Peyer's patch (tissue), 4 donors: Measurements from ENCODE around the gene MMP24OS. TPM values are rescaled to one million over a fixed set of nuclear protein-coding genes. Genes with fewer than 3 reads are reported as not detected.
"Not testable (repeated sequence)": the region's sequence is repeated elsewhere in the genome, so short reads cannot be mapped to it uniquely, and the experiment has no call there.

ENCODE experiments used
- DNase-seq, 3 donors: peaks; one replicate each; pipeline ENCODE4 v3.0.0-alpha.2; 2017 to 2019
- H3K27ac ChIP-seq, 4 donors: fragments of 200-600 bp; sonication (generic); one replicate each; pipeline ENCODE4 v1.5.1; 2016 to 2019
- H3K27me3 ChIP-seq, 2 donors: fragments of 200-600 bp; sonication (generic); one replicate each; pipeline ENCODE4 v1.5.1; 2019
- H3K36me3 ChIP-seq, 3 donors: fragments of 200-600 bp; sonication (generic); one replicate each; pipeline ENCODE4 v1.5.1; 2016 to 2019
- H3K4me1 ChIP-seq, 4 donors: fragments of 200-600 bp; sonication (generic); one replicate each; pipeline ENCODE4 v1.5.1; 2016 to 2019
- H3K4me3 ChIP-seq, 4 donors: fragments of 200-600 bp; sonication (generic); 1 replicate in 3 of 4; 2 replicates in 1 of 4; pipeline ENCODE4 v1.5.1; 2016 to 2019; ENCODE audit warnings: mild to moderate bottlenecking in 1 of 4
- H3K9me3 ChIP-seq, 4 donors: fragments of 200-600 bp; sonication (generic); one replicate each; pipeline ENCODE4 v1.5.1; 2016 to 2019; ENCODE audit warnings: mild to moderate bottlenecking in 1 of 4
- POLR2A ChIP-seq, 2 donors: fragments of 450-650 bp; IDR thresholded peaks; one replicate each; pipeline ENCODE4 v1.5.1; 2017; ENCODE audit warnings: antibody characterized with exemption in 2 of 2, mild to moderate bottlenecking in 2 of 2, moderate library complexity in 2 of 2
- total RNA-seq, 4 donors: library from RNA; depleted of rRNA; stranded (reverse); fragments of >200 nt; gene quantifications; one replicate each; pipeline ENCODE4 v1.1.0, GENCODE V29; 2016
- TF ChIP-seq, protein P1 (sequence below), 6 experiments: fragments of 450-650 bp in 4 of 6; fragments of 200-600 bp in 2 of 6; sonication (generic) in 1 of 6; IDR thresholded peaks; one replicate each; pipeline ENCODE4 v1.5.1; 2017 to 2019; ENCODE audit warnings: antibody characterized with exemption in 6 of 6, mild to moderate bottlenecking in 3 of 6, moderate library complexity in 1 of 6

MMP24OS gene
- total RNA-seq, 4 donors from 2014 or later, result 23.1 to 86.1 (median 58.6) TPM

GRCh38 chr20:35264755-35265154 lies 13.2 kb downstream of the MMP24OS start:
- no peak overlapping the region for H3K4me3 ChIP-seq
- DNase-seq, result no peak
- peaks cover 0 to 27% (median 2%) of the 10 kb centered on the region in 4 donors for H3K4me1 ChIP-seq
- H3K9me3 ChIP-seq, result no peaks in the 10 kb centered on the region
- no peaks in the 10 kb centered on the region for H3K27me3 ChIP-seq
- H3K27ac ChIP-seq, result no peak overlapping the region
- peaks cover 0 to 33% (median 0%) of the 10 kb centered on the region in 3 donors for H3K36me3 ChIP-seq
- no peak for TF ChIP-seq POLR2A (IDR thresholded peaks at IDR 0.05)
- TF ChIP-seq, protein P1, sequence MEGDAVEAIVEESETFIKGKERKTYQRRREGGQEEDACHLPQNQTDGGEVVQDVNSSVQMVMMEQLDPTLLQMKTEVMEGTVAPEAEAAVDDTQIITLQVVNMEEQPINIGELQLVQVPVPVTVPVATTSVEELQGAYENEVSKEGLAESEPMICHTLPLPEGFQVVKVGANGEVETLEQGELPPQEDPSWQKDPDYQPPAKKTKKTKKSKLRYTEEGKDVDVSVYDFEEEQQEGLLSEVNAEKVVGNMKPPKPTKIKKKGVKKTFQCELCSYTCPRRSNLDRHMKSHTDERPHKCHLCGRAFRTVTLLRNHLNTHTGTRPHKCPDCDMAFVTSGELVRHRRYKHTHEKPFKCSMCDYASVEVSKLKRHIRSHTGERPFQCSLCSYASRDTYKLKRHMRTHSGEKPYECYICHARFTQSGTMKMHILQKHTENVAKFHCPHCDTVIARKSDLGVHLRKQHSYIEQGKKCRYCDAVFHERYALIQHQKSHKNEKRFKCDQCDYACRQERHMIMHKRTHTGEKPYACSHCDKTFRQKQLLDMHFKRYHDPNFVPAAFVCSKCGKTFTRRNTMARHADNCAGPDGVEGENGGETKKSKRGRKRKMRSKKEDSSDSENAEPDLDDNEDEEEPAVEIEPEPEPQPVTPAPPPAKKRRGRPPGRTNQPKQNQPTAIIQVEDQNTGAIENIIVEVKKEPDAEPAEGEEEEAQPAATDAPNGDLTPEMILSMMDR (IDR thresholded peaks at IDR 0.05), result no peak

DNA sequence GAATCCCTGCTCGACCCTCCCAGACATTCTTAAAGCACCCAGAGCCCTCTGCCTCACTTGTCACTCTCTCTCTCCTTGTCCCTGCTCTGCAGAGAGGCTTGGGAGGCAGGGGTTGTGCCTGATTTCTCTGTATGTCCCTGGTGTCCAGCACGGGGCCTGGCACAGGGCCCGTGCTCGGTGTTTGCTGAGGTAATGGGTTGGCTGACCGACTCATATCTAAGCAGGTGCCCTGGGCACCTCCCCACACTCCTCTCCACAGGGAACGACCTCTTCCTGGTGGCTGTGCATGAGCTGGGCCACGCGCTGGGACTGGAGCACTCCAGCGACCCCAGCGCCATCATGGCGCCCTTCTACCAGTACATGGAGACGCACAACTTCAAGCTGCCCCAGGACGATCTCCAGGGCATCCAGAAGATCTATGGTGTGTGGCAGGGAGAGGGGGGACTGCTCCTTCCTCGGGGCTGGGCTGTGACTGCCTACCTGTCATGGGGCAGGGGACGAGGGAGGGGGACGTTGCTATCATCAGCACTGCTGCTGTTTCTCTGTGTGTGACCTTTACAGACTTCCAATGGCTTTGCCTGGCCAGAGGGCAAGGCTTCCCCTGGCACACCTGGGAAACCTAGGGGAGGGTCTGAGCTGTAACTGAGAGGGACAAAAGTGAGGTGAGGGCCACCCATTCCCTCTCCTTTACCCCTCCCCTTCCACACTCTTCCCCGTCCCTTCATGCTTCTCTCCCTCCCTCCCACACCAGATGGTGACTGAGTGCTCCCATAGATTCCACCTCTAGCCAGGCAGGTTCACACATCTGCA lies 14.2 kb downstream of the MMP24OS start:
- H3K27me3 ChIP-seq, result no peaks in the 10 kb centered on the region
- peak overlapping the region in 2 of 4 donors; percentile 44 to 63 for H3K27ac ChIP-seq
- no peak overlapping the region for H3K4me3 ChIP-seq
- peaks cover 0 to 17% (median 0%) of the 10 kb centered on the region in 4 donors for H3K4me1 ChIP-seq
- peaks cover 0 to 31% (median 0%) of the 10 kb centered on the region in 3 donors for H3K36me3 ChIP-seq
- no peaks in the 10 kb centered on the region for H3K9me3 ChIP-seq
- TF ChIP-seq, protein P1 (IDR thresholded peaks at IDR 0.05), result no peak
- TF ChIP-seq POLR2A (IDR thresholded peaks at IDR 0.05), result no peak
- no peak for DNase-seq

DNA sequence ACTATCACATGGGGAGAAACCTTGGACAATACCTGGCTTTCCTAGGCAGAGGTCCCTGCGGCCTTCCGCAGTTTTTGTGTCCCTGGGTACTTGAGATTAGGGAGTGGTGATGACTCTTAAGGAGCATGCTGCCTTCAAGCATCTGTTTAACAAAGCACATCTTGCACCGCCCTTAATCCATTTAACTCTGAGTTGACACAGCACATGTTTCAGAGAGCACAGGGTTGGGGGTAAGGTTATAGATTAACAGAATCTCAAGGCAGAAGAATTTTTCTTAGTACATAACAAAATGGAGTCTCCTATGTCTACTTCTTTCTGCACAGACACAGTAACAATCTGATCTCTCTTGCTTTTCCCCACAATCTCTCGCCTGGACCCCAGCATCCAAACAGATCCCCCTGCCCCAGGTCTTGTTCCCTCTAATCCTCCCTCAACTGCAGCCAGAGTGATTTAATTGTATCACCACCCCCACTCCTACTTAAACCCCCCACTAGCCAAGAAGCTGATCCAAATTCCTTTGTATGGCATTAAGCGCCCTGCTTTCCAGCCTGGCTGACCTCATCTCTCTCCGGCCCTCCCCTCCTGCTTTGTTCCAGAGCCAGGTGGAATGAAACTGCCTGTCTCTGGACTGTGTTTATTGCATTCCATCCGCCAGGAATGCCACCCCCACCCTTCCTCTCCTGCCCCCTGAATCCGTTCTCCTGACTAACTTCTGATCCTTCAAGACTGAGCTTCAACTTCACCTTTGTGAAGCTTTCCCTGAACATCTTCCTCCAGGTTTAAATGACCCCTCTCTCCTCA lies 15.0 kb downstream of the MMP24OS start:
- TF ChIP-seq, protein P1 (IDR thresholded peaks at IDR 0.05), result peak in 1 of 6 experiments; percentile 12
- Histone ChIP-seq H3K4me1 (peaks cover 0 to 11% (median 0%) of the 10 kb centered on the region in 4 donors), H3K36me3 (peaks cover 0 to 27% (median 0%) of the 10 kb centered on the region in 3 donors), H3K27ac (peak overlapping the region in 2 of 4 donors; percentile 44 to 63)
- not testable (repeated sequence) for DNase-seq, H3K4me3 ChIP-seq, H3K9me3 ChIP-seq, H3K27me3 ChIP-seq

GRCh38 chr20:35262321-35262720 lies 15.6 kb downstream of the MMP24OS start:
- Histone ChIP-seq H3K4me1 (peaks cover 0 to 11% (median 0%) of the 10 kb centered on the region in 4 donors), H3K36me3 (peaks cover 0 to 21% (median 0%) of the 10 kb centered on the region in 3 donors)
- H3K27me3 ChIP-seq, H3K27ac ChIP-seq, DNase-seq, H3K4me3 ChIP-seq, H3K9me3 ChIP-seq: not testable (repeated sequence)

GRCh38 chr20:35260426-35260825 lies 17.5 kb downstream of the MMP24OS start:
- Histone ChIP-seq H3K36me3 (peaks cover 0 to 10% (median 0%) of the 10 kb centered on the region in 3 donors), H3K9me3 (no peaks in the 10 kb centered on the region), H3K27ac (no peak overlapping the region), H3K27me3 (no peaks in the 10 kb centered on the region), H3K4me3 (no peak overlapping the region), H3K4me1 (peaks cover 0 to 11% (median 0%) of the 10 kb centered on the region in 4 donors)
- no peak for DNase-seq
- TF ChIP-seq, protein P1 (IDR thresholded peaks at IDR 0.05), result no peak
- no peak for TF ChIP-seq POLR2A (IDR thresholded peaks at IDR 0.05)
